ENCODE results near the gene PNLIPRP1.

Gene PNLIPRP1

DNA sequence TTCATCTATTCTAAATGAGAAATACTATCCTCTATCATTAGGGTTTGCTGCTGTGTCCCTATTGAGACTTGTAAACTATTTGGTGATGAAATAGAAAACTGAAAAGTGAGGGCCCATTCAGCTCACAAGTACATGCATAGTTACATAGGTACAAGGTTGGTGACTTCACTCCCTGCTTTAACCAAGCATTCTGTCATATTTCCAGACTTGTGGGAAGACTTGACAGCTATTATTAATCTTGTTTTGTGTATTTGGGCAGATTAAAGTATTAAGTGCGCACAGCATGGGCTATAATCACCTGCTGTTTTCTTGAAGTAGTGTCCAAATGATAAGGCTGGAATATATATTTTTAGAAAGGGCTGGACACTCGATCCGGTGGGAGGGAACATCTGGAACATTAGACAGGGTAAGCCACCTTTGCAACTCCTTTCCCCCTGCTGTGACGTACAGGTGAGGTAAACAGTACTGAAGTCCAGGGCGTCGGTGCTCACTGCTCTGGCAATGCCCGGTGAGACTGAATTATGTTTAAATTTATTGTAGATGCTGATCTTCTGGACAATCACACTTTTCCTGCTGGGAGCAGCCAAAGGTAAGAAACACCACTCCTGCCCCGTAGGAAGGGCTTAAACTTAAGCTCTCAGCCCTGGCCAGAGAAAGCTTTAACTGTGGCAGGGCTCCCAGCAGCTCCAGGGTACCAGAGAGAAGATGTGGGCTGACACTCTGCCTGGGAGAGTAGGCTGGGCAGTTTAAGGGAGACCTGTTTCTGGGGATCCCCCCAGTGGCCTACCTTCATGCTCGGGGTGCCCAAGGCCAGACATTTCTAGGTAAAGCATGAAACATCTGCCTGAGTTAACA is at the start of gene PNLIPRP1:
TSS of gene PNLIPRP1 (plus strand) at position 370 of the 855 bp plus-strand sequence. CDS start at position 541, 171 bp downstream.
- no peak for DNase-seq (ENCODE audit: low read depth, low spot score)
- ChIA-PET CTCF (no interaction called here), POLR2A (no interaction called here)
- no peak within 1 kb of the TSS for H3K4me3 ChIP-seq (ENCODE audit: low read depth, low read length)
- TF ChIP-seq CTCF (IDR thresholded peaks at IDR 0.05; ENCODE audit: insufficient read depth, low read length, missing control alignments): no peak

DNA sequence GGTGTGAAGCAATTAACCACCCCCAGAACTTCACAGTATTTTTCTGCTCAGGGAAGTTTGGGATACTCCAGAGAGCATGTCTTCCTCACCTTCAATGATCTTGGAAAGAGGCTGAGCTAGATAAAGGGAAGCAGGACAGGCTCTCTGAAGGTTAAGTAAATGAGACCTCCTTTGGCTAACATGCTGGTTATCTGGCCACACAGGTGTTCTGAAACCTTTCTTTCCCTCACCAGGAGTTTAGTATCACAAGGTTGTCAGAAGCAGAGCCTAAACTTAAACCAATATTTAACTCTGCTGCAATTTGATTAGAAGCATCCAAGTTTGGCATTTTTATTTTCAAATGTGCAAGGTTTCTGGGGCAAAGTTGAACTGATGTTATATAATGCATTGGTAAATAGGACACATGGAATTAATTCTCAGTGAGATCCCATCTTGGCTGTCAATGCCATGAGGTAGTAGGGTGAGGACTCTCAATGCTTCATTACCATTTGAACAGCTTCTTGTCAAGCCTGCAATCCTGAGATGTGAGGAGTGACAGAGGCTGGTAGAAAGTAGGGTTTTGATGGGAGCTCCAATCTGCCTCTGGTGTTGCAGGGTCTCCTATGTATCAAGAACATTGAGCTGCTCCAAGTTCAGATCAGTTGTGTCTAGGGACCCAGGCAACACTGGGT is 48.6 kb upstream of the PNLIPRP1 start:
- H3K4me3 ChIP-seq (ENCODE audit: low read depth, low read length): no peak overlapping the region
- ChIA-PET POLR2A (no interaction called here), CTCF (no interaction called here)
- TF ChIP-seq CTCF (IDR thresholded peaks at IDR 0.05; ENCODE audit: insufficient read depth, low read length, missing control alignments): no peak
- no peak for DNase-seq (ENCODE audit: low read depth, low spot score)

DNA sequence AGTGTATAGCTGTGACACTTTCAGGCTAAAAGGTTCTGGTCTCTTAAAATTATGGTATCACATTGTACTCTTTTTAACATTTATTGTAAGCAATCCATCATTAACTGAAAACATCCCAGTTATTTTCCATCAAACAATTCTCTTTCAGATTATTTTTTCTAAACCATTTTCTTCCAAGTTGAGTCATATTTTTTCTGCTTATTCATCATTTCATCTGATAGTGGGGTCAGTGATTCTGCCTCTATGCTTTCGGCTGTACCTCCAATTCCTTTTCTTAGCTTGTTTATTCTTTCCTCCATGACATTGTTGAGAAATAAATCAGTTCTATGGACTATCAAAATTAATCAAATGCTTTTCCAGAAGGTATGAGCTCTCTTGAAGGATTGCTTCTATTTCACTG is 45.6 kb upstream of the PNLIPRP1 start:
- TF ChIP-seq CTCF (IDR thresholded peaks at IDR 0.05; ENCODE audit: insufficient read depth, low read length, missing control alignments): no peak
- CTCF ChIA-PET: interaction anchor here (0.8 kb wide), 1 partner anchor 101 kb away, joined by 3 read pairs; no protein-coding TSS in a partner anchor
- H3K4me3 ChIP-seq (ENCODE audit: low read depth, low read length): no peak overlapping the region
- no peak for DNase-seq (ENCODE audit: low read depth, low spot score)
- POLR2A ChIA-PET: no interaction called here

- ChIA-PET CTCF (interaction anchor here (0.8 kb wide), 1 partner anchor 102 kb away, joined by 3 read pairs; no protein-coding TSS in a partner anchor), POLR2A (no interaction called here)
- no peak for TF ChIP-seq CTCF (IDR thresholded peaks at IDR 0.05; ENCODE audit: insufficient read depth, low read length, missing control alignments)
- no peak within 1 kb of the TSS for H3K4me3 ChIP-seq (ENCODE audit: low read depth, low read length)
- no peak for DNase-seq (ENCODE audit: low read depth, low spot score)
These were observed 45.0 kb upstream of the PNLIPRP1 start, which contains the start of gene PNLIP for GRCh38 chr10:116545756-116546155. Gene PNLIP (plus strand): TSS chr10:116545931. CDS start chr10:116546093, 162 bp downstream.

- no peak for DNase-seq (ENCODE audit: low read depth, low spot score)
- no peak overlapping the region for H3K4me3 ChIP-seq (ENCODE audit: low read depth, low read length)
- CTCF ChIA-PET: no interaction called here
- POLR2A ChIA-PET: no interaction called here
- no peak for TF ChIP-seq CTCF (IDR thresholded peaks at IDR 0.05; ENCODE audit: insufficient read depth, low read length, missing control alignments)
These were observed 42.5 kb upstream of the PNLIPRP1 start for GRCh38 chr10:116548301-116548700.

- ChIA-PET CTCF (no interaction called here), POLR2A (no interaction called here)
- DNase-seq (ENCODE audit: low read depth, low spot score): no peak
- no peak overlapping the region for H3K4me3 ChIP-seq (ENCODE audit: low read depth, low read length)
- TF ChIP-seq CTCF (IDR thresholded peaks at IDR 0.05; ENCODE audit: insufficient read depth, low read length, missing control alignments): no peak
These were observed 37.3 kb upstream of the PNLIPRP1 start for GRCh38 chr10:116553378-116553980.

All from AG04449 (cell line).